ENCODE results near the gene STRIT1.
"Not testable (repeated sequence)": the region's sequence is repeated elsewhere in the genome, so short reads cannot be mapped to it uniquely, and the experiment has no call there.

The STRIT1 gene

DNA sequence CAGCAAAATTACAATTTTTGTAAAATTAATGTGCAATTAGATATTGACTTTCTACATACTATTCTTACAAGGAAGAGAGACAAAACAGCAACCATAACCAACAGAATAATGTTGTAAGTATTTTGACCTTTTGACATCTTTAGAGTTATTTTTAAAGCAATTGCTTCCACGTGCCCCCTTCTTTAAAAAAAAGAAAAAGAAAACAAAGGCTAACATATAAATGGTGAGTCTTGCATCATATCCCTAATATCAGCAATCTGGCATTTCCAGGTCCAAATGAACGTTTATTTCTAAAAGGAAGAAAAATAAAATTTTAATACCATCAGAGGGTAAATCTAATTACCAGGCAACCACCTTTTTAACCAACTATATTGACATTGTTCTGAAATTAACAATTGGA is 19.3 kb upstream of the STRIT1 start:
- no peak for DNase-seq

DNA sequence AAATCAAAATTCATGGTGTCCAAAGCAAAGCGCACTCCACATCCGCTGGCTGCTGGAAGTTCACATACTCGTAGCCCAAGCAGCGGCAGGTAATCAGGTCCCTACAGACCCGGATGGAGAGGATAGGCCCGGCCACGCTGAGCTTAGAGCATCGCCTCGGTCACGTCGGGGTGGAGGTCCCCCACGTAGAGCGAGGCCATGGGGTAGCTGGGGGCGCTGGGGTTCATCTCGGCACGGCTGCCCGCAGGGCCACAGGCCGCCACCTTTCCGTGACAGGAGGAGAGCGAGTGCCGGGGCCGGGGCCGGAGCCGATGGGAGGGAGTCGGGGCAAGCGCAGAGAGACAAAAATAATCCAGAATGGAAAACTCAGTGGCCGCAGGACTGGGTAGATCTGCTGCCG is 16.1 kb upstream of the STRIT1 start:
- DNase-seq: no peak

- no peak for DNase-seq
Observed at GRCh38 chr3:155308831-155309230, 15.3 kb upstream of the STRIT1 start.

- no peak for DNase-seq
Observed at GRCh38 chr3:155307183-155307582, 13.7 kb upstream of the STRIT1 start.

GRCh38 chr3:155304394-155304793 is 10.9 kb upstream of the STRIT1 start:
- DNase-seq: no peak

- DNase-seq: no peak
Observed at GRCh38 chr3:155303540-155304097, 10.1 kb upstream of the STRIT1 start.

DNA sequence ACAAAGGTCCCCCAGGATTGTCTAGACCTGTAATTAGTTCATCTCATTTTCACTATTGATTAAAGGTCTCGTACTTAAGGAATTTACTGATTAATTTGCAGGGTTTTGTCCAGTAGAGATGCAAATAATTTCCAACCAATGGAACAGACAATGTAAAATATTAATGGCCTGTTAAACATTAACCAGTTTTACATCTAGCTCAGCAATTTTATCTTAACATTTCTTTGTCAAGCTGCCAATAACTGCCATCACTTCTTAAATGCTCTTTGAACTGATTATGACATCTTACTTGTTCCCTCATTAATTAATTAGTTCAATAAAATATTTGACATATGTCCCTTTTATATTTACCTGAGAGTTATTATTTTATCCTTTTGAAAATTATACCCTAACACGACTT is 9.4 kb upstream of the STRIT1 start:
- no peak for DNase-seq

GRCh38 chr3:155302481-155302880 is 9.0 kb upstream of the STRIT1 start:
- no peak for DNase-seq

DNA sequence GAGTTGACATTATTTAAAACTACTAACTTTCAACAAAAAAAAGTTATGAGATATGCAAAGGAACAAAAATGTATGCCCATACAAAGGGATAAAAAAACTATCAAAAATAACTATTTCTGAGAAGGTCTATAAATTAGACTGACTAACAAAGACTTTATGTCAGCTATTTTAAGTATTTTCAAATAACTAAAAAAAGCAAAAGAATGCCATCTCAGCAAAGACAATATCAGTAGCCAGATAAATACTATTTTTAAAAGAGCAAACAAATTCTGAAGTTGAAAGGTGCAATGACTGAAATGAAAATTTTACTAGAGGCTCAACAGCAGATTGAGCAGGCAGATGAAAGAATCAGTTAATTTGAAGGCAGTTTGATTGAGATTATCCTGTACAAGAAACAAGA is 3.6 kb upstream of the STRIT1 start:
- no peak for DNase-seq

DNA sequence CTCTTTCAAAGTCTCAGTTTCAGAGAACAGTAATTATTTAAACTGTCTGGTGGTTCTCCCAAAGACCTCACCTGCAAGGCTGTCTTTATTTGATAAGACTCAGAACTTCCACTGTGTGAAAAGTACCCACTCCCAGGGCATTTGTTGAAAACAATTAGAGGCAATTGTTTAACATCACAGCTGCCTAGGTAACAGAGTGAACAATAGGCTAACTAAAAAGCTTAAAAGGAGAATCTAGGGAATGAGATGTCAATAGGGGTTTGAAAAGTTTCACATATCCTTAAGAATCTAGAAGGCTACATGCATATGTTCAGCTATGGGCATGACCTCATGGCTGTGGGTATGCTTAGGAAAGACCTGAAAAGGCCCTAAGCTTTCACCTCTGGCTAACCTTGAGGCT is 2.9 kb upstream of the STRIT1 start:
- no peak for DNase-seq

GRCh38 chr3:155292693-155293092 is 790 bp downstream of the STRIT1 start:
- DNase-seq: no peak

- DNase-seq: no peak
Observed at GRCh38 chr3:155292133-155292532, 1.4 kb downstream of the STRIT1 start.

GRCh38 chr3:155286736-155287135 is 6.7 kb downstream of the STRIT1 start:
- DNase-seq: no peak

DNA sequence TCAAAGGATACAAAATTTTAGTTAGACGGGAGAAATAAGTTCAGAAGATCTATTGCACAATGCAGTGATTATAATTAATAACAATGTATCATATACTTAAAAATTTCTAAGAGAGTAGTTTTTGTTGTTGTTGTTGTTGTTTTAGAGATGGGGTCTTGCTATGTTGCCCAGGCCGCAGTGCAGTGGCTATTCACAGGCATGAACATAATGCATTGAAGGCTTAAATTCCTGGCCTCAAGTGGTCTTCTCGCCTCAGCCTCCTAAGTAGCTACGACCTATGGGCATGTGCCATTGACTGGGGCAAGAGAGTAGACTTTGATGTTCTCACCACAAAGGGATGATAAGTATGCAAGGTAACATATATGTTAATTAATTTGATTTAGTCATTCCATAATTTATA is 7.5 kb downstream of the STRIT1 start:
- no peak for DNase-seq

DNA sequence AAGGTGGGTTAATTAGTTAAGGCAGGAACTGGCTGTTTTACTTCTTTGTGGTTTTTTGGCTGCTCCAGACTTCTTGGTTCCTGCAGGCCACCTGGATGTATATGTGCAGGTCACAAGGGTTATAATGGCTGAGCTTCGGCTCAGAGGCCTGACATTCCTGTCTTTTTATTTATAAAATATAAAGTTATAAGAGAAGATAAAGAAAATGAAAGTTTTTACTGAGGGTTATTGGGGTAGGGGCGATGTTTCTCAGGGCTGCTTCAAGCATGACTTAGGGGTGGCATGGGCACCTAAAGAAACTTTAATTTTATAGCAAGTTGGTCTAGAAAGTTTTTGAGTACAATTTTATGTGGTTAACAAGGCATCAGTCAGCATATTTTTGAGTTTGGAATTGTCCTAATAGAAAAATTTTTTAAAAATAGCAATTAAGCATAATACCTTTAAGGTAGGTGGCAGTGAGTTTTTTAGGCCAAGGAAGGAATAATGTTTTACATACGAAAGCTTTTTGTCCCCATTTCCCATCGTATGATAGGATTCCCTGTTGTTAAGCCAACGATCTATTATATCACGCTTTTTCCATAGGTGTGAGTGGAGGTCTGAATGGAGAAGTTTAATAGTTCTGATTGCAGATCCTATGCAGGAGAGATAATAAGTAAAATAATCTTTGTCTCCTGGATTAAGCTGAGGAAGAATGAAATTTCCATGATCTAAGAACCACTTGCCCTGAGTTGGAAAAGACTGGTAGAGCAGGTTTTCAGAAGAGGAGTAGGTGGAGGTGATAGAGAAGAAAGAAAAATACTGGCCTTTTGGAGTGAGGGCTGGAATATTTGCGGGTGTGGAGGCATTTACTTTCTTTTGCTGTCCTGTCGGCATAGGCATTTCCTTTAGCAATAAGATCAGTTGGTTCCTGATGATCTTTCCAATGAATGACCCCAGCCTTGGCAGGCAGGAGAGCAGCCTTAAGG is 10.1 kb downstream of the STRIT1 start:
- no peak for DNase-seq

GRCh38 chr3:155282385-155283091 is 10.9 kb downstream of the STRIT1 start:
- no peak for DNase-seq

DNA sequence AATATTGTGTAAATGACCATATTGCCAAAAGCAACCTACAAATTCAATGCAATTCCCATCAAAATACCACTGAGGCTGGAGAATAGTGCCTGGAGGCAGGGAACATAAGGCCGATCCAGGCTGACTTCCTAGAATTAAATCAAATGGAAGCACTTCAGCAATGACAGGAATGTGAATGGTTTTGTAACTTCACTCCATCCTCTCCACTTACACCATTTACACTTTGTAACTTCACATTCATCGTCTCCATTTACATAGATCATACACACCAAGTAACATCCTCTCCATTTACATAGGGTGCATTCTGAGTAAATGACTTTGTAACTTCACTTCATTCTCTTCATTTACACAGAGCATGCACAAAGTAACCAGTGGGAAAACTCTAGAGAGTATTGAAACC is 11.6 kb downstream of the STRIT1 start:
- DNase-seq: no peak

DNA sequence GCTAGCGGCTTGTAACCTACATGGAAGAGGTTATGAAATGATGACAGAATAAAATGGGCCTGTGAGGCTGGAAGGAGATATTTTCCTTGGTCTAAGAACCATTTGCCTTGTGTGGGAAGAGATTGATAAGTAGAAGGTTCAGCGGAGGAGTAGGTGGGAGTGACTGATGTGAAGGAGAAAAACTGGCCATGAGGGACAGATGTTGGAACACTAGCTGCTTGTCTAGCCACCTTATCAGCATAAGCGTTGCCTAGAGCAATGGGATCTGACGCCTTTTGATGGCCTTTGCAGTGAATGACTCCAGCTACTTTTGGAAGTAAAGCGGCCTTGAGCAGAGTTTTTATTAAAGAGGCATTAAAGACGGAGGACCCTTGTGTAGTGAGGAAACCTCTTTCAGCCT is 17.4 kb downstream of the STRIT1 start:
- not testable (repeated sequence) for DNase-seq

- not testable (repeated sequence) for DNase-seq
Observed at GRCh38 chr3:155275159-155275754, 18.2 kb downstream of the STRIT1 start.

DNA sequence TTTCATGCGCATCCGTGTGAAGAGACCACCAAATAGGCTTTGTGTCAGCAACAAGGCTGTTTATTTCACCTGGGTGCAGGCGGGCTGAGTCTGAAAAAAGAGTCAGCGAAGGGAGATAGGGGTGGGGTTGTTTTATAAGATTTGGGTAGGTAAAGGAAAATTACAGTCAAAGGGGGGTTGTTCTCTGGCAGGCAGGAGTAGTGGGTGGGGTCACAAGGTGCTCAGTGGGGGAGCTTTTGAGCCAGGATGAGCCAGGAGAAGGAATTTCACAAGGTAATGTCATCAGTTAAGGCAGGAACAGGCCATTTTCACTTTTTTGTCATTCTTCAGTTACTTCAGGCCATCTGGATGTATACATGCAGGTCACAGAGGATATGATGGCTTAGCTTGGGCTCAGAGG is 19.0 kb downstream of the STRIT1 start:
- not testable (repeated sequence) for DNase-seq

GRCh38 chr3:155271343-155271613 is 22.2 kb downstream of the STRIT1 start:
- DNase-seq: no peak

GRCh38 chr3:155270485-155271342 is 22.8 kb downstream of the STRIT1 start:
- DNase-seq: no peak

DNA sequence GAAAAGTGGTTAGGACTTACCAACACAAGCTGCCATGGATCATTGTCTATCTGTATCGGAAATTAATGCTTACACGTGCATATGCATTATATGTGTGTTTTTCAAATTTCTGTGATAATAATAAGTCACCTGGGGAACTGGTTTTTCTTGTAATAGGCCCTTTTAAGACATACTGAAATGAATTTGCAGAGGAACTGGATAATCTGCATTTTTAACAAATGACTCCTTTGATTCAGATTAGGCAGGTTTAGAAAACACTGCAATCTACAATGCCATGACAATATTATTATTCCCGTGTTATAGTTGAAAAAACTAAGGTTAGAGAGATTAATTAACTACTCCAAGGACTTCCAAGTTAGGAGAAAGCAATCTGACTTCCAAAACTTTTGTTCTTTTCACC is 23.4 kb downstream of the STRIT1 start:
- DNase-seq: no peak
